GM18907 (cell line): ENCODE data around the gene GRID1.

Source experiments
- ATAC-seq: cut with Tn5 transposase; IDR thresholded peaks from one replicate; pipeline ENCODE4 v1.9.1; 2021; ENCODE audit warnings: mild to moderate bottlenecking, moderate library complexity; ENCODE audit not compliant: unreplicated experiment

Gene GRID1

DNA sequence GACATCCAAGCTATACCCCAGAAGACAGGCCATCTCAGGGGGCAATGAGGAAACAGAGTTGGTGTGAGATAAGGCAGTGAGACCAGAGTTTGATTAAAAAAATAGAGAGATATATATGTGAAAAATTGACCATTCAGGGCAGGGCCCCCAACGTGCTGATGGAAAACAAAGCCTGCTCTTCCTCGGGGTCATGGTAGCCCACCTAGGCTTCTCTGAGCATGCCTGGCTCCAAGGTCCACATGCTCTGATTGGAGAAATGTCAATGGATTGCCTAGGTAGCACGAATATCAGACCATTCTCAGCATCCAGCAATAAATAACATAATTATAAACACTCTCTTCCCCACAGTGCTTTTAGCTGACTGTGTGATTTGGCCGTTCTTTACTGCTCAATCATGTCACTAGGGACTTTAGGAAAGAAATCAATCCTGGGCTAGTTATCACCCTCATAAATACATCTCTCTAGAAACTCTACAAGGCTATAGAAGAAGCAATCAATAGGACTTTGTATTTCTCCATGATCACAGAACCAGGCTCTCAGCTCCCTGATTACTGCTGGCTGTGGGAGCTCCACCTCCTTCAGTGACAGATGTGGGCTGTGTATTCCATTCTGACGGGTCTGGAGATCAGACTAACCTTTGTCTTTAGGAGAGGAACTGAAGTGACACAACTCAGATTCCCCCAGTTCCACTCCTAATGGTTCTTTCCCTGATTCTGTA, 766.4 kb downstream of the GRID1 start:
- ATAC-seq: no peak

DNA sequence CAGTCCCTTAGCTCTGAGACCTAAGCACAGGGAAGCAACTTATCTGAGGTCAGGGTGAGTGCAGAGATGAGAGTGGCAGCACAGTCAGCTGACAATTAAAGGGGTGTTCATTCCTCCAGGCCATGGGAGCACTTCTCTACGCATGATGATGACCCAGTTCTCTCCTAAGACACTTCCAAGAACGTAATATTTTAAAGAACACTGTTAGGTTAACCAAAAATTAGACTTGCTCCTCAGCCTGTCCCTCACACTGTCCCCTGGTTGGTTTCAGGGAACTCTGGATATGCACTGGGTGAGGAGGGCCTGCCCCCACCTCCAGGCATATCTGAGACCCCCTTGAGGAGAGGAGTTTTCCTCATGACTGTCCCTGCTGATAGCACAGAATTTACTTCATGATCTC, 767.5 kb downstream of the GRID1 start:
- no peak for ATAC-seq

DNA sequence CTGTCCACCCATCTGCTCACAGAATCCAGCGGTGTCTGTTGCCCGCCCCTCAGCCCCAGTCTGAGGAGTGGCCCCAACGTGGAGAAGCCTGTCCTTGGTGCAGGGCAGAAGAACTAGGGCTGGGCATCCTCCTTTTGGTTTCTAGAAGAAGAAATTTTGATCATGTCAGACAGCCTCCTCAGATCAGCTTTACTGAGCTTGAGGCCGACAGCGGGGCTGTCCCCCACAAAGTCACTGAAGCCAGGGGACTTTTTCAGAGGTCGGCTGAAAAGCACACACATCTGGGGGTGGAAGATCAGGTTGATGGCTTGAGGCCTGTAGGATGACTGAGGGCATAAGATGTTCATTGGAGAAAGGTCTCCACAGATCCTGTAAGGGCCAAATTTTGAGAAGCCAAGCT, 767.9 kb downstream of the GRID1 start:
- ATAC-seq: no peak

DNA sequence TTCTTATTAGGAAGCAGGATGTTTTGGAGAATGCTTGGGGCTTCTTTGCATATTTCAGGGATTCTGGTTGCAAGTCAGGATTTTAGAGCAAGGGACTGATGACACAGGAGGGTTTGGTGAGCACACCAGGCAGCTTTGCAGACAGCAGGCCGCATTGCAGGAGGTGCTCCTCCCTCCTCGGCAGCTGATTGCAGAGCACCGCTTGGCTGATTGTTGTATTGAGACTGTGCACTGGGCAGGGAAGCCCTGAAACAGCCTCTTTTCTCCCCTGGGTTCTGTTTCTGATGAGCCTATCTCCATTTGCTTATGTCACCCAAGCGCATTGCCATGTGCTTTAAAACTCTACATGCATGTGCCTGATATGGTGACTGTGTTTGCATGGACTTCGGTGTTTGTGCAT, 769.6 kb downstream of the GRID1 start:
- no peak for ATAC-seq

DNA sequence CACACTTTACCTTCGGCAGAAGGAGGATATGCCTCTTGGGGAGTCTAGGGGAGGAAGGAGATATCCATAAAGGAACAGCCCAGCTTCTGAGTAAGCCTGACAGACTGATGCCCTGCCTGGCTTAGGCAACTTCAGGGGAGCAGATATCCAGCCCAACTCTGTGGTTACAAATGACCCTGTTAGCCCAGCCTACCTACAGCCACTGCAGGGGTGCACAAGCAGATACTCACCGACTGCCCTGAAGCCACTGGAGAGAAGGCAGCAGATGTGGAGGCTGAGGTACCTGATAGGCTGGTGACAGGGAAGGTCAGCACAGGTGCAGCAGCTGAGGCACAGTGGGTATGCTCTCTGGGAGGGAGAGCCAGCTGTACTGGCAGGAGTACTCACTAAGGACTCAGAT, 770.2 kb downstream of the GRID1 start:
- no peak for ATAC-seq

DNA sequence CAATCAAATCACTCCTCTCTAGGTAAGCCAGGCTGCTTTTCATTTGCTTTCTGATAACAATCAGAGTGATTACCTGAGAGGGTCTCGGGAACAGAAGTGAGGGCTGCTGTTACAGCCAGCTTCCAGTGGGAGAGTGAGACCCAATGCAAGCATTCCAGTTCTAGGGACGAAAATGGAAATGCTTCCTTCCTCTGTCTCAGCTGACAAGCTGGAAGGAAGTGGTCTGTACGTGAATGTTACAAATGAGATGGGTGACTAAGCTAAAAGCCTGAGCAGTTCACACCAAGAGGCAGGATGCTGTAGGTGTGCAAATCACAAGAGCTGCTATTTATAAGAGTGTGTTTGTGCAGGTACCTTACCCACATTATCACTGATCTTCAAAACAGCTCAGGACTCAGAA, 772.4 kb downstream of the GRID1 start:
- ATAC-seq: no peak

DNA sequence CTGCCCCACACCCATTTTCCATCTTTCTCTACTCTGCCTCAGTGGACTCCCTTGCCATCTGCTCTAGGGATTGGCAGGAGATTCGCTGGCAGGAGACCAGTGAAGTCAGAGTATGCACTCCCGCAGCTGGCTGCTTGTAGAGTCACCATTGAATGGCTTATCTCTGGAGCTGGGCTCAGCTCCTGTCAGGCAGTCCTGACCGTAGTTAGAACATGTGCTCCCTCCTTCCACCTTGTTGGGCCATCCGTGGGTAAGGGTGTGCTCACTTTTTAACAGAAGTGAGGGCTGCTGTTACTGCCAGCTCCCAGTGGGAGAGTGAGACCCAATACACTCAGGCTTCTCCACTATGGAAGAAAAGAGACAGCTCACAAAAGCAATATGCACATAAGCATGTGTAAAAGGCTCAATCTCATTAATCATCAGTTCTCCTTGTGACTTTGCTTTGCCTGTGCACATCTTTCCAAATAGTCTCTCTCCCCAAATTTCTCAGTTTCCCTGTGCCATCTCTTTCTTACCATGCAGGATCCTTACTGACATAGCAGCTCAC, 773.3 kb downstream of the GRID1 start:
- ATAC-seq: no peak

DNA sequence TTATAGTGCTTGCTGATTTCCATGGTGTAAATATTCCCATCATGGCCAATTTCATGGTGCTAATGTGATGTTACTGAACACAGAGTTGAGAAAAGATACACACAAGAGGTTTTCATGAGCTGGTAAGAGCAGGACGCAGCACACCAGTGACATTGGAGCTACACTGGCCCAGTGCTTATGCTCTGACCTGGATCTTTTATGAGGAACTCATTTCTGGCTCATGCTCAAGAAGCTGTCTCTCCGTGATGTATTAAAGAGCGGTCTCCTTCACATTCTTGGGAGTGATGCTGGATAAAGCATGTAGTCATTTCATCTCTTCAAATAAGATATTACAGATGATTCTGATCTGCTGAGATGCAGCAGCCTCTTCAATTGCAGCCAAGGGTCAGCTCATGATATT, 785.2 kb downstream of the GRID1 start:
- no peak for ATAC-seq

DNA sequence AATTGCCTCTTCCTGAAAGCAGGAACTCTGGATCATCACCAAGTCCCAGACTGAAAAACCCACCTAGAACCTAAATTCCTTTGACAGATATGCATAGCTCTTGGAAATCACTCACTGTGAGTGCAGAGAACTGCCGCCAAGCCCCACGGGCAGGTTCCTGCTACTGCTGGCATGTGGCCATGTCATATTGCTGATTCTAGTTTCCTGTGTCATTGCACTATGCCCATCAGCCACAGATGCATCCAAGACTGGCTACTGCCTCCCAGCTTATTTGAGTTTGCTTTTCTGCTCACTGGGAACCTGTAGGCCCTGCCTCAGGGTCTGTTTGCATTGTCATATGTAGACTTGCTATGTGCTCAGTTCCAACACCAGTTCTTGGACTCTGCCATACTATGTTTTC, 786.0 kb downstream of the GRID1 start:
- ATAC-seq: no peak

DNA sequence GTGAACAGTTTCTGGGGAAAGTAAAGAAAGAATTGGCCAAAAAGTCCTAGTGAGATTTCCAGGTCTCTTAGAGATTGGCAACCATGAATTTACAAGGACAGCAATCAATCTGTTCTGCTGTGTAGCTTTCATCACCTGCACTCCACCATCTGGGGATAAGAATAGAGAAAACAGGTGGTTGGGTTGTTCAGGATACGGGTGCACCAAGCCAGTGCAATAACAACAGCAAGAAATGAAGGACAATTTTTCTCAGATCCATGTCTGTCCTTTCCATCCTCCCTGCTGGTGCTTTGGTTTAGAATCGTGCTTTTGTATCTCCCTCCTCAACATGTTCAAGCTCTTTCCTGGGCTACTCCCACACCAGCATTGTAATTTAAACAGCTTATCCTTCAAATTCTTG, 787.7 kb downstream of the GRID1 start:
- no peak for ATAC-seq

DNA sequence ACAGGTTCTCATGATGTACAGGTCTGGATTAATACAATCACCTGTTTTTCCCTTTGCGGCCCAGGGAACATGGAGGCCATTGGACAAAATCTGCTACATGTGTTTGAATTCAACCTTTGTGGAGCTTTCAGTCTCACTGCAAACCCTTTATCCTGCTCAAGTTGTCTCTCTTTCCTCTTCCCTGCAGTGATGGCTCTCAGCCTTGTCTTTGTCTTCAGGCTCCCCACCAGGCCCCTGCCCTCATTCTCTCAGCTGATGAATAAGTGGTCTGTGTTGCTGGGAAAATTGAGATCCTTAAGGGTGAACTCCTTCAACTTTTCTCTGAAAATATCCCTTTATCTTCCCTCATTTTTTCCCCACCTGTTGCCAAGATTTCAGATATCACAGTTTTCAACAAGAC, 791.2 kb downstream of the GRID1 start:
- ATAC-seq: no peak

DNA sequence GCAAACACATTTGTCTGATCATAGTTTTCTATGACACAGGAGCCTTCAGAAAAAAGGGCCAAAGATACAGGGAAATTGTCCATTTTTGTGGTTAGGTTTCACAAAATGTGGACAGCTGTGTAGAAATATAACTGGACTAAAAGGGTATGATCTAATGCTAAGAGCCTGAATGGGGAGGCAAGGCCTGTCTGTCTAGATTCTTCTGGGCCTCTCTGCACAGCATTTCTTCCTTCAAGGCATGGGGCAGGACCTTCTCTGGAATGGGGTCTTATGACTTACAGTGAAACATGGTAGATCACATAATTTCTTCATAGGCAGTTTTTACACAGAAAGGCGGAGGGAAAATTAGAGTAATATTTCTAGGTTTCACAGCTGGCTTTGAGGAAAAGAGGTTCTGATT, 795.7 kb downstream of the GRID1 start:
- ATAC-seq: no peak

DNA sequence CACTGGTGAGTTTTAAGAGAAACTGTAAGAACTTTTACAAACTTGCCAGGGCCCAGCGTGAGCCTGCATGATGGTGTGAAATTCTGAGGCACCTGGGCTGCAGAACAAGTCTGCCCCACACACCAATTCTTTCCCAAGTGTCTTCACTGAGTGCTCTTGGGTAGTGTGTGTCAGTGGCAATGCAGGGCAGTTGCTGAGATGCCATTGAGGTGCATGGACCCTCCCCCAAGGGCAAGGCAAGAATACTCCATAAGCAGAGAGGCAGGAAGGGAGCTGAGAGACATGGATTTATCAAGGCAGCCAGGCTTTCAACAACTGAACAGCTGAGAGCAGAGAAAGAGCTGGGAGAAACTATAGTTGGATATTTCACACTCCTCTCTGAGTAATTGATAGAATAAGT, 801.2 kb downstream of the GRID1 start:
- ATAC-seq: no peak

DNA sequence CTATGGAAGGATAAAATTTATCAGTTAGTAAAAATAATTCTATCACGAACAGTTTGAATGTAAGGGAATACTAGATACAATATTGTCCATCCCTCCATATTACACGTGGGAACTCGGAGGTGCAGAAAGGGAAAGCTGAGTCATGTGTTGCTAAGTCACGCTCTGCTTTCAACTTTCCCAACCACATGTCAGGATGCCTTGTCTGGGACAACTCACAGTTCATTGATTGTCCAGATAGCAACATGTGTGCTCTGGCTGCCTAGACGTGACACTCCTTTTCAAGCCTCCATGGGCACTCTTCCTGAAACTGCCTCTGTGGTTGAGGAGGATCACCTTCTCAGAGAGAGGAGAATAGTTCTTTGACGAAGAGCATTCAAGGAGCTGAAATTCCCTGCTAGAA, 808.1 kb downstream of the GRID1 start:
- no peak for ATAC-seq

DNA sequence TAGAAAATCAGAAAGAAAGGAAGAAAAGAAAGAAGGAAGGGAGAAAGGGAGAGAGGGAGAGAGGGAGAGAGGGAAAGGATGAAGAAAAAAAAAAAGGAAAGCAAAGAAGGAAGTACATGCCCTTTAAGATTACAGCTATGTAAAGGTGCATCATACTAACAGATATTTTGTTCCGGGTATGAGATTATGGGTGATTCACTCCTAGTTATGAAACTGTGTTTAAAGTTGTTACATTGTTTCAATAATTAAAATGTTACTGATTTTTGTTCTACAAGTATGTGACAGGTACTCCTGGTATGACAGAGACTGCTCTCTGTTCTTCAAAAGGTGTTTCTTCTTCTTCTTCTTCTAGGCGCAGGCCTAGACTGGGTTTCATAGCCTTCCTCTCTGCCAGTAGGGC, 808.9 kb downstream of the GRID1 start:
- ATAC-seq: no peak

DNA sequence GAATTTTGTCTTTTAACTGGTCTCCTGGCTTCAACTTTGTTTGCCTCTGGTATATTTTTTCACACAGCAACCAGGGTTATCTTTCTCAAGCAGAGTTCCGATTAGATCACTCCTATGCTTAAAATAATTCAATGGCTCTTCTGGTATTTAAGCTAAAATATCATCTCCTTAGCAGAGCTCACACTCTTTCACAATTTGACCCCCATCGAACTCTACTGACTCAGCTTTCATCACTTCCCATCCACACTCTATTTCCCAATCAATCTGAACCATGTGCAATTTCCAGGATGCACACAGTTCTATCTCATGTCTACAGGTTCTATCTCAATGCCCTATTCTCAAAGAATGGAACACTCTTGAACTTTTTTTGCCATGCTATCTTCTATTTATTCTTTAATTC, 809.5 kb downstream of the GRID1 start:
- ATAC-seq: no peak
